ENCODE results near the gene WDFY4.
A peak's percentile ranks its signal among the peaks of the same experiment; 100 is the strongest.

WDFY4 gene

DNA sequence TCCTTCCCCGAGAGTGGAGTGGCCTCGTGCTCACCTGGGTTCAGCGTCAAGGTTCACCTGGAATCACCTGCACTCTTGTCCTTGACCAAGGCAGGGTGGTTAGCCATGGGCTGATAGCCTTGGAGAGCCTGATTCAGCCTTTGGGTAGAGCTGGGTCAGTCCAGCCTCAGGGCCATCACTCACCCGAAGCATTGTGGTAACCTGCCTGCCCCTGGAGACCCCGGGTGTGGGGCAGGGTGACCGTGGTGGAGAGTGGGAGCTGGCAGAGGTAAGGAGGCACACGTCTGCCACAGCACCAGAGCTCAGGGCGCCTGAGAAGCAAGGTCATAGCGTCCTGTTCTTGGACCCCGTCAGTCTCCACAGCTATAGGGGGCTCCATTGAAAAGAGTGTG lies 27.8 kb upstream of the WDFY4 start:
- no peak for DNase-seq

DNA sequence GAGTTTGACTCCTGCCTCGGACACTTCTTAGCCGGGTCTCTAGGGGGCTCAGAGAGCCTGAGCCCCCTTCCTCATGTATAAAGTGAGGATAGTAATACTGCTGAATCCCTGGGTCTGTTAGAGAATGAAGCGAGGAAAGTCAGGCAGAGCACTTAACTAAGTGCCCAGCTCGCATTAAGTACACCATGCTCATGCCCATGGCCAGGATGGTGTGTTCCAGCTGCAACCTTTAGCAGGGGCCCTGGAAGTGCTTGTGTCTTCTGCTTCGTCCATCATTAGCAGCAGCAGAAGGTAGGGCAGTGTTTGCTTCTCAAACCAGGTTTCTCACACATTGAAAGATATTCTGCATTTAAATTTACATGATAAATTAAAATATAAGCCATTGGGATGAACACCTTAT lies 27.3 kb upstream of the WDFY4 start:
- DNase-seq: no peak

GRCh38 chr10:48658243-48658974 lies 26.3 kb upstream of the WDFY4 start:
- DNase-seq: peak; percentile 32 to 39

- DNase-seq: no peak
These were observed 25.8 kb upstream of the WDFY4 start for GRCh38 chr10:48658975-48659269.

- no peak for DNase-seq
These were observed 24.9 kb upstream of the WDFY4 start for GRCh38 chr10:48659790-48660189.

GRCh38 chr10:48661441-48661840 lies 23.2 kb upstream of the WDFY4 start:
- no peak for DNase-seq

GRCh38 chr10:48667960-48668590 lies 16.6 kb upstream of the WDFY4 start:
- no peak for DNase-seq

DNA sequence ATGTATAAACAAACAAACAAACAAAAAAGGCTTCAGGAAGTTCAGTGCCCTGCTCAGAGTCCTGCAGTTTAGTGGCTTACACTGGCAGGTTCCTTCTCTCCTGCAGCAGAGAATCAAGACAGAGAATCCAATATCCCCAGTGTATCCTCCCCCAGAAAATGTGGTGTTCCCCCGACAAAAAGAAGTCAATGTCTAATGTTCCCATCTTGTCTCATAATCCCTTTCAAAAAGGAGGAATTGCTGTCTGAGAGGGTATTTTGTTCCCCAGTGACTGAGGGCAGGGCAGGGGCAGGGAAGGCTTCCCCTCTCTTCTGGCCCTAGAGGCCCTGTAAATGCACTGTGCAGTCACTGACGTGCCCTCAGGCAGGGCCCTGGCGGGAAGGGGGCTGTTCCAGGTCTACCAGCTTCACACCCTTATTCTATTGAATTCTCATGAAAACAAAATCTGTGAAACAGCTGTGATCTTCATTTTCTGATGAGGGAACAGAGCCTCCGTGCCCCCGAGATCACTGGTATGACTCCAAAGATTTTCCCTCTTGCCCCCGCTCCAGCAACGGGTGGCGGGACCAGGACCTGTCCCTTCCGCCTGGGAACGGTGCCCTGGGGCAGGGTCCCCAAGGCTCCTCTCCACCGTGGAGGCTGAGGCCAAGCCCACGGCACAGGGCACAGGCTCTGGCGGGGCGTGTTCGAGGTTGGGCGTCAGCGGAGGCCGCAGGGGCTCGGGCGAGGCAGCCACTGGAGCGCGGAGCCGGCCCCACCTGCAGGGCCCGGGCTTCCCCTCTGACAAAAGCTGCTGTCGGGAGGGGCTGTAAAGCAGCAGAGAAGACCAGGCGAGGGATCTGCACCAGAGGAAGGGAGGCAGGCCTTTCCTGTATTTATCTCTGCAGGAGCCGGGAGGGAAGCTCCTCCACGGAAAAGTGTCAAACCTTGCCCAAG lies 13.4 kb upstream of the WDFY4 start:
- no peak for DNase-seq

DNA sequence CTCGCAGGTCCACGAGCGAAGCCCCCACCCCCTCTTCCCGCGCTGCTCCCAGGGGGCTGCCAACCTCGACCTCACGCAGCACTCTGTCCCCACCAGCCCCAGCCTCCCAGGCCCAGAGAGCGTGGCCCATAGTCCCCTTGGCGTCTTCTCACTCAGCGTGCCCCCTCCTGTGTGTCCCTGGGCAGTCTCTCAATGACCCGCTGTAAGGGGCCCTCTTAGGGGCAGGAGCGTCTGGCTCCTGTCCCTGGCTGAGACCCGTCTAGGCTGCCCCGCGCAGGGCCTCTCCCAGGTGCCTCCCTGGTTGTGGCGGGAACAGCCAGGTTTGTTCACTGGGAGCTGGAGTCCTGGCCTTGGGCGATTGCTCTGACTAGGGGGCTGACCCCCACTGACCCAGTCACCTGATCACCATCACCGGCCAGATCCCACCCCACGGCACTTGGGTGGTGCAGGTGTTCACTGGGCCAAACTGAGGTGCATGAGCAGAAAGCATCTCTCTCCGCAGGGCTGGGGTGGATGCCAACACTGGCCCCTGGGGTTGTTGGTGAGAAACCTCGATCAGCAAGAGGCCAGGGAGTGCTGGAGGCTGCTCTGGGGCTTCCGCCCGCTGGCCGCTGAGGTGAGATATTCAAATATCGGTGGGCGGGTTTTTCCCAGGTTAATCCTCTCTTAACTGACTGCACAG lies 12.6 kb upstream of the WDFY4 start:
- DNase-seq: no peak

DNA sequence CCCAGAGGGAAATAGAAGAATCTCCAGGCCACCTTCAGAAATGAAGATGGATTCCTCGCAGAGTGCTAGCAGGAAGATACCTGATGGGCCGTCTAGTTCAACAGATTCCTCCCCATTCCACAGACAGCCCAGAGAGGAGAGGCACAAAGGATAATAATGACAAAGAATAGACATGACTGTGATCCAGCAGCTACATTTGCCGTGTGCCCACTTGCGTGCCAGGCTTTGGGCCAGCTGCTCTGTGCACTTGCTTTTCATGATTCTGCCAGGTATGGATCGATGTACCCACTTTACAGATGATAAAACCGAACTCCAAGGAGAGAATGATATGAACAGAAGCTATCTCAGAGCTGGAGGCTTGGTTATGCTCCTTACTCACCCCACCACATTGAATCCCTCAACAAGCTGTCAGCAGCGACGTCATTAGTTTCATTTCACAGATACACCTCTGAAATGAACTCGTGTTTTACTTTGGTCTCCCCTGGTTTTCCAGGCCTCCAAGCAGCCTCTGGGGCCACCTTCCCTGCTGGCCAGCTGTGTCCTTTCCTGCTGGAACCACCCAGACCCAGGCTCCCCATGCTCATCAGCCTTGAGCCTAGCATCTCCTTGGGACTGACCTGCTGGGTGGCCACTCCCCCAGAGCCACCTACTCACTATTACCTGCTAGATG lies 11.9 kb upstream of the WDFY4 start:
- no peak for DNase-seq

GRCh38 chr10:48677625-48678024 lies 7.0 kb upstream of the WDFY4 start:
- DNase-seq: no peak

- no peak for DNase-seq
These were observed 6.6 kb upstream of the WDFY4 start for GRCh38 chr10:48678041-48678440.

- DNase-seq: no peak
These were observed 2.9 kb upstream of the WDFY4 start for GRCh38 chr10:48681740-48682139.

GRCh38 chr10:48682265-48682664 lies 2.4 kb upstream of the WDFY4 start:
- no peak for DNase-seq

DNA sequence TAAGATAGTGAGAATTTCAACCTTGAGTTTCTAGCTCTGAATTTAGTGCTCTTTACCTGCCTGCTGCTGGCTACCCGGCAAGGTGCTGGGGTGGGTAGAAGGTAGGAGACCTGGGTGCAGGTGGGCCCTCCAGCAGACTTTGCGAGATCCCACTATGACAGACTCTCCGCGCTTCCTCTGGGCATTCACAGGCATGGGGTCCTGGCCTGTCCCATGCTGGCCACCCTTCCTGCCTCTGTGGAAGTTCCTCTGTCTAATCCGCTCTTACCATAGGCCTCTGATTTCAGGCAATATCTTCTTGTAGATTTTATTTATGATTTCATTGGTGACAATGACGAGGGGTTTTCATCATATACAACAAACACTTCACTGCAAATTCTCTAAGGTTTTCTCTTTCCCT lies 1.2 kb upstream of the WDFY4 start:
- DNase-seq: no peak

- DNase-seq: no peak
These were observed 805 bp upstream of the WDFY4 start for GRCh38 chr10:48683868-48684267.

DNA sequence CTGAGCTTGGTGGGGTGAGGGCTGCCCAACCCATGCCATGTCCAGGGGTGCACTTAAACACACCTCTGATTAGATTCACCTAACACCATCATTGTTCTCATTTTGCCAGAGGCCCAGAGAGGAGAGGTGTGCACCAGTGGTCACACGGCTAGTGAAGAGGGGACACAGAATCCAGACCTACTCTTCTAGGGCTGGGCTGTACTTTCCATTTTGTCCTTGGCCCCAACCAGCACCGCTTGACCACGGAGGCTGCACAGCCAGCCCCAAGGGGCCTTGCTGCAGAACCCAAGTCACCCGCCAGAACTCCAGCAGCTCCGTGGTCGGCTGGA lies 246 bp upstream of the WDFY4 start:
- no peak for DNase-seq

GRCh38 chr10:48685731-48686130 lies 1.1 kb downstream of the WDFY4 start:
- no peak for DNase-seq

GRCh38 chr10:48690791-48691660 lies 6.4 kb downstream of the WDFY4 start:
- DNase-seq: no peak

DNA sequence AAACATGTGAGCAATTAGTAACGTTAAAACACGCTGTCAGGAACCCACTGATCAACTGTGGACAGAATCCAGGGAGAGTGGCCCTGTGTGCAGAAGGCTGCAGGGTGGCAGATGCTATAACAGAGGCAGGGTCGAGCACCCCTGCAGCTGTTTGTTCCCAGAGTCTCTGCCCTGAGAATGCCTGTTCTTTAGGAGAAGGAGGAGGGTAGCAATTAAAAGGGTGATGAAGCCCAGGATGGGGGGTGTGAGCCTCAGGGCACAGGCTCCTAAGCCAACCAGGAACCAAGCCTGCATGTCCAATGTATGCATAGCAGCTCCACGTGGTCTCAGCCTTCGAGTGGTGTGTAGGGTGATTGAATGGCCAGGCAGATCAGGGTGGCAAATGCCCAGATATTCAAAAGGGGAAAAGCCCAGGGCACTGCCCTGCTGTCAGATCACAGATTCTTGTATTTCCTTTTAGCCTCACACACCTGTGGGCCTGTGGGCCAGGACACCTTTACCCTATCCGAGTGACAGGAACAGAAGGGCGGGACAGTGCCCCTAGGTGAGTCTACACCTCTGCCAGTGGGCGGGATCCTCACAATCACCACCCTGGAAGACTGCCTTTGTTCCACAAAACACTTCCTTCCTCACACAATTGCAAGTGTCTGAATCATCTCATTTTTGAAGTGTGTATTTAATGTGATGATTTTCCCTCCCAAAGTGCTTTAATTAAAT lies 7.3 kb downstream of the WDFY4 start:
- DNase-seq: no peak

- no peak for DNase-seq
These were observed 8.1 kb downstream of the WDFY4 start for GRCh38 chr10:48692748-48693147.
